ENCODE measurements around the gene FUT9.

Gene FUT9

GRCh38 chr6:96016334-96017069 lies 728 bp downstream of the FUT9 start:
- no peak for TF ChIP-seq CTCF (IDR thresholded peaks at IDR 0.05; ENCODE audit: low read depth, low read length, missing control alignments)
- DNase-seq (ENCODE audit: low read depth): no peak
- no peak overlapping the region for H3K4me3 ChIP-seq (ENCODE audit: low read depth, low read length)

- no peak for DNase-seq (ENCODE audit: low read depth)
- H3K4me3 ChIP-seq (ENCODE audit: low read depth, low read length): no peak overlapping the region
- no peak for TF ChIP-seq CTCF (IDR thresholded peaks at IDR 0.05; ENCODE audit: low read depth, low read length, missing control alignments)
These were observed 1.2 kb downstream of the FUT9 start for GRCh38 chr6:96017070-96017359.

DNA sequence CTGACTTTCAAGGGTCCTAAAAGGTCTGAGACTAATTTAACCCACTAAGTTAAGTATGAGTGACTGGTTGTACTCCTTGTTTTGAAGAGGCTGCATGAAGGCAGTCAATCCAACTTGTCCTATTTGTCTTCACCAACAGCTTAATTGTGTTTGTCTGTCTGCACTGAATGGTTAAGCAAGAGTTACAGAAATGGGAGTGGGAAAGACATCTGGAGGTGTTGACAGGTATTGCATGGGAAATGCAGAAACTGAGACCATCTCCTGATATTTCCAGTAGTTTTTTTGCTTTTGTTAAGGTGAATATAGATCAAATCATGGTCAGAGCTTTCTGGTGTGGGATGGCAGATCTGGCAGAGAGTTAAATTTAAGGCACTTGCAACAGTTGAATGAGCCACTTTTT lies 6.5 kb downstream of the FUT9 start:
- DNase-seq (ENCODE audit: low read depth): no peak
- H3K4me3 ChIP-seq (ENCODE audit: low read depth, low read length): no peak overlapping the region
- TF ChIP-seq CTCF (IDR thresholded peaks at IDR 0.05; ENCODE audit: low read depth, low read length, missing control alignments): peak; percentile 8

DNA sequence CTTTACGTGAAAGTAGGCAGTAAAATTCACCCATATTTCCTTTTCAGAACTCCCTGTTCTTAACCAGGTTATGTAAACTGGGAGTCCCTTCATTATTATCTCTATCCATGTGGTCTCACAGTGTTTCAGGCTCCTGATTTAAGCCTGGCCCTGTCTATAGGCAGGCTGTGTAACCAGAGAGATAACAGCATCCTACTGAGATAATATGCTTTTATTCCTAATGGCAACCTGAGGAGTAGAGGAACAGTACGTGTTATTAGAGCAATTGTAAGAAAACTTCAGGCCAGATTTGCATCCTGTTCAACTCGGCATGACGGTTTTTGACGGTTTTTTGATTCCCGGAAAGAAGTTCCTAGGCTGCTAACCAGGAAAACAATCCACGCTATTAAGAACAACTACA lies 16.9 kb downstream of the FUT9 start:
- no peak for DNase-seq (ENCODE audit: low read depth)
- TF ChIP-seq CTCF (IDR thresholded peaks at IDR 0.05; ENCODE audit: low read depth, low read length, missing control alignments): no peak
- H3K4me3 ChIP-seq (ENCODE audit: low read depth, low read length): no peak overlapping the region

DNA sequence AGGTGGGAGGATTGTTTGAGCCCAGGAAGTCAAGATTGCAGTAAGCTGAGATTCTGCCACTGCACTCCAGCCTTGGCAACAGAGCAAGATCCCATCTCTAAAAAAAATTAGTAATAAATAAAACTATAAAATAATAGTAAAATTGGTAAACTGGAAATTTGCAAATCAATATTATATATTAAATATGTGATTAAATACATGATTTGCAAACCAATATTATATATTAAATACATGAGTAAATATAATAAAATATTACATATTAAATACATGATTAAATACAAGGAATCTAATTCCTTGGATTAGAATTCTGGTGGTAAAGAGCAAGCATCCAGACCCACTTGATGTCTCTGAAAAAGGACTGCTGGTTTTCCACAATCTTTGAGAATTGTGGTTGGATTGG lies 35.8 kb downstream of the FUT9 start:
- no peak for TF ChIP-seq CTCF (IDR thresholded peaks at IDR 0.05; ENCODE audit: low read depth, low read length, missing control alignments)
- no peak overlapping the region for H3K4me3 ChIP-seq (ENCODE audit: low read depth, low read length)
- no peak for DNase-seq (ENCODE audit: low read depth)

DNA sequence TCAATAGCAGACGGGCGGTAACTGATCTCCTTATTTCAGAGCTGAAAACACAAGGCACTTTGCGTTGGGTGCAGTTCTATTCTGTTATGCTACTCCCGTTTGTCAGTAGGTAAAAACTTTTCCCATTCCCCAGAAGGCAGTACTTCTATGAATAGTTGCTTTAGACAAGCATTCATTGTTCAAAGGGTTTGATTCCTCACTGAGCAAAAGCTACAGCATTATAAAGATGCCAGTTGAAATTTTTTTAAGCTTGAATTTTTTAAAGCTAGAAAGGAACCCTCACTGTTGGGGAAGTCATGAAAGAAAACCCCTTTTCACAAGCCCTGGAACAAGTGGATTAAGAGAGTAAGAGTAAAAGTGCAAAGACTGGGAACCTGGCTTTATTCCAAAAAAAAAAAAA lies 42.3 kb downstream of the FUT9 start:
- TF ChIP-seq CTCF (IDR thresholded peaks at IDR 0.05; ENCODE audit: low read depth, low read length, missing control alignments): no peak
- H3K4me3 ChIP-seq (ENCODE audit: low read depth, low read length): no peak overlapping the region
- no peak for DNase-seq (ENCODE audit: low read depth)

GRCh38 chr6:96059586-96059985 lies 43.8 kb downstream of the FUT9 start:
- TF ChIP-seq CTCF (IDR thresholded peaks at IDR 0.05; ENCODE audit: low read depth, low read length, missing control alignments): no peak
- H3K4me3 ChIP-seq (ENCODE audit: low read depth, low read length): no peak overlapping the region
- no peak for DNase-seq (ENCODE audit: low read depth)

Data from GM12864 (cell line).